Measurements from ENCODE around the gene CTXN2.

Gene CTXN2

GRCh38 chr15:48225771-48226170 is 34.3 kb downstream of the CTXN2 start:
- DNase-seq = no peak

DNA sequence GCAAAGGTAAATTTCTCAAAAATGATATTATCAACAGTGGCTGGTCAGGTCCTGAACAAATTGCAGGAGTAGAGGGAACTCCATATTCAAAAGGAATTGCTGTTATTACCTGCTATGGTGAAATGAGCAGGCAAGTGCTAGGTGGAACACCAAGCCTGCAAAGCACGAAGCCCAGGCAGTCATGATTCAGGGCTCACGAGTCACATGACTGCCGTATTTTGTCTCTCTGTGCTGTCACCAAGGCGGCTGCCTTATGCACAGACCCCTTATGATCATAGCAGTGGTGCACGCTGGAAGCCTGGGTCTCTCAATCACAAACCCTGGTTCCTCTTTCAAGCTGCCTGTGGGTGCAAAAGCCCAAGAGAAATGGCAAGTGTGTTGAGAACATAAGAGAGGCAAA is 39.0 kb downstream of the CTXN2 start:
- DNase-seq = no peak

DNA sequence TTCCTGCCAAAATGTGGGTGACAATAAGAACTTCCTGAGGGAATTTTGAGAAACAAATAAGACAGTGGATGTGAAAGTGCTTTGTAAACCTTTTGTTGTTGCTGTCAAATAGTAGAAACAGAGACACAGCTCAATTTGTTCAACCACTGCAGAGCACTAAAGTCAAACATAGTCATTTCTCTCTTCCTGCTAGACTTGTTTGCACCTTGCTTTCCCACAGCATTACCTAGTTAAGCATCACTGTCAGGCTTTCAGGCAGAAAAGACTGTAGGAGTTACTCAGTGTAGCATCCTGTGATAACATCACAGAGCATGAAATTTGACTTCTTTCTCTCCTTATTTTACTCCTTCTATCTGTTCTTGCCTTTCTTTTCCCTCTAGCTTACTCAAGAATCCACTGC is 41.8 kb downstream of the CTXN2 start:
- no peak for DNase-seq

DNA sequence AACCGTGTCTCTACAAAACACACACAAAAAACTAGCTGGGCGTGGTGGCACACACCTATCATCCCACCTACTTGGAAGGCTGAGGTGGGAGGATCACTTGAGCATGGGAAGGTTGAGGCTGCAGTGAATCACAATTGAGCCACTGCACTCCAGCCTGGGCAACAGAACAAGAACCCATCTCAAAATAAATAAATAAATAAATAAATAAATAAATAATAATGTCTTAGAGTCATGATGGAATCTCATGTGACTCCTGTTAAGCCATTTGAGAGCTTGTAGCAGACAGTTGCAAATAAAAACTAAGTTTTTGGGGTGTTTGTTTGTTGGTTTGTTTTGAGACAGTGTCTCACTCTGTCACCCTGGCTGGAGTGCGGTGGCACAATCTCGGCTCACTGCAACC is 47.9 kb downstream of the CTXN2 start:
- DNase-seq = no peak

GRCh38 chr15:48242015-48242414 is 50.5 kb downstream of the CTXN2 start:
- DNase-seq = no peak

DNA sequence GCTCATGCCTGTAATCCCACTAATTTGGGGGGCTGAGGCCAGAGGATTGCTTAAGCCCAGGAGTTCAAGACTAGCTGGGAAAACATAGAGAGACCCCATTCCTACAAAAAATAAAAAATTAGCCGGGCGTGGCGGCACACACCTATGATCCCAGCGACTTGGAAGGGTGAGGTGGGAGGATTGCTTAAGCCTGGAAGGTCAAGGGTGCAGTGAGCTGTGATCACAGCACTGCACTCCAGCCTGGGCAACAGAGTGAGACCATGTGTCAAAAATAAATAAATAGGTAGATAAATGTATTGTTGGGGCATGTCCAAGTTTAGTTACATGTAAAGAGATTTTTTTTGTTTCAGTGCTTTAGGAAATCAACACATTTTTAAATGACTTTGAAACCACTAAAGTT is 51.1 kb downstream of the CTXN2 start:
- DNase-seq = no peak

GRCh38 chr15:48244921-48245320 is 53.5 kb downstream of the CTXN2 start:
- no peak for DNase-seq

DNA sequence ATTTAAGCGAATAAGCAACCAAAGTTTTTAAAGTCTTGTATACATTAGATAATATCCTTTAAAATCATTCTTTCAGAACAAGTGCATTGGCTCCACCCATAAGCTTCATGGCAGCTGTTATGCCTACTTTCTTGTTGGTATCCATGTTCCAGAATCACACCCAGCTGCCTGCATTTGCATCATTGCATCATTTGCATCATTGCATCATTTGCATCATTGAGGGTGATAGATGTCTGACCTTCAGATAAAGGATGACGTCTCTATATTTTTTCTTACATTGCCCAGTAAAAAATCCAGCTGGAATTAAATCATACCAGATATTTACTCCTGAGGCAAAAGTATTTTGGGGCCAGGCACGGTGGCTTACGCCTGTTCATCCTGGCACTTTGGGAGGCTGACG is 56.9 kb downstream of the CTXN2 start:
- no peak for DNase-seq

GRCh38 chr15:48250640-48251076 is 59.2 kb downstream of the CTXN2 start:
- no peak for DNase-seq

- DNase-seq = no peak
Observed at GRCh38 chr15:48253172-48253571, 61.7 kb downstream of the CTXN2 start.

All from NCI-H1048 (cell line).